HepG2 (cell line): ENCODE measurements around the gene TEDC2. TPM values are rescaled to one million over a fixed set of nuclear protein-coding genes. Genes with fewer than 3 reads are reported as not detected.

Experiments
- ATF7 ChIP-seq, 2 experiments: fragments of 450-650 bp in 1 of 2; sonication (generic) in 1 of 2; formaldehyde crosslinking in 1 of 2; IDR thresholded peaks; 2 replicates each; pipeline versions ENCODE4 v1.4.0 to v1.6.1; 2016 to 2020; ENCODE audit warnings: antibody characterized with exemption in 1 of 2, mild to moderate bottlenecking in 1 of 2, missing genetic modification reagents in 1 of 2
- MZF1 ChIP-seq: sonication (generic); formaldehyde crosslinking; IDR thresholded peaks from 2 replicates; pipeline ENCODE4 v1.8.1; 2023; ENCODE audit warnings: mild to moderate bottlenecking, missing genetic modification reagents, borderline replicate concordance
- NRL ChIP-seq: sonication (generic); formaldehyde crosslinking; IDR thresholded peaks from 2 replicates; pipeline ENCODE4 v1.5.0; 2020; ENCODE audit warnings: missing genetic modification reagents, mild to moderate bottlenecking, moderate library complexity, borderline replicate concordance
- REL ChIP-seq: sonication (generic); formaldehyde crosslinking; conservative IDR thresholded peaks from 2 replicates; pipeline ENCODE4 v1.8.0; 2022; ENCODE audit warnings: mild to moderate bottlenecking, missing genetic modification reagents, moderate library complexity
- SMAD1 ChIP-seq: sonication (generic); formaldehyde crosslinking; IDR thresholded peaks from 2 replicates; pipeline ENCODE4 v1.4.0; 2020; ENCODE audit warnings: missing genetic modification reagents, low read depth, mild to moderate bottlenecking, borderline replicate concordance
- ZNF34 ChIP-seq: sonication (generic); formaldehyde crosslinking; IDR thresholded peaks from 2 replicates; pipeline ENCODE4 v1.4.0; 2020; ENCODE audit warnings: mild to moderate bottlenecking, missing genetic modification reagents, borderline replicate concordance
- polyA plus RNA-seq, 8 experiments: library from polyadenylated mRNA; depleted of rRNA in 3 of 8; stranded (reverse) in 7 of 8; unstranded in 1 of 8; fragments of >200 nt; fragmentation: Illumina TruSeq in 4 of 8; extraction: Trizol in 4 of 8; gene quantifications; 2 replicates each; pipeline versions ENCODE4 v1.2.1 to v1.2.3, GENCODE V29; 2011 to 2016; ENCODE audit warnings: low read depth in 4 of 8, missing spikeins in 1 of 8, mixed read lengths in 1 of 8; ENCODE audit not compliant: insufficient read depth in 1 of 8
- total RNA-seq, 5 experiments: library from RNA; depleted of rRNA; stranded (reverse); fragments of >200 nt; fragmentation: Illumina TruSeq; extraction: Trizol; gene quantifications; 2 replicates each; pipeline ENCODE4 v1.2.3, GENCODE V29; 2016; ENCODE audit warnings: low read depth in 1 of 5
- TF ChIP-seq, protein P1 (sequence below): sonication (generic); formaldehyde crosslinking; IDR thresholded peaks from 2 replicates; pipeline ENCODE4 v1.9.0; 2021; ENCODE audit warnings: missing genetic modification reagents, mild to moderate bottlenecking, borderline replicate concordance
- TF ChIP-seq, protein P2 (sequence below): sonication (generic); formaldehyde crosslinking; IDR thresholded peaks from 2 replicates; pipeline ENCODE4 v1.5.0; 2020; ENCODE audit warnings: missing genetic modification reagents, mild to moderate bottlenecking, borderline replicate concordance
- TF ChIP-seq, protein P3 (sequence below): sonication (generic); formaldehyde crosslinking; IDR thresholded peaks from 2 replicates; pipeline ENCODE4 v1.5.1; 2020; ENCODE audit warnings: mild to moderate bottlenecking, missing genetic modification reagents, moderate library complexity
- TF ChIP-seq, protein P4 (sequence below): sonication (generic); formaldehyde crosslinking; IDR thresholded peaks from 2 replicates; pipeline ENCODE4 v1.5.0; 2020; ENCODE audit warnings: missing genetic modification reagents, mild to moderate bottlenecking, borderline replicate concordance
- TF ChIP-seq, protein P5 (sequence below): sonication (generic); formaldehyde crosslinking; IDR thresholded peaks from 2 replicates; pipeline ENCODE4; 2020; ENCODE audit warnings: missing genetic modification reagents, mild to moderate bottlenecking, borderline replicate concordance
- TF ChIP-seq, protein P6 (sequence below): sonication (generic); formaldehyde crosslinking; IDR thresholded peaks from 2 replicates; pipeline ENCODE4 v1.5.0; 2020; ENCODE audit warnings: mild to moderate bottlenecking, missing genetic modification reagents, borderline replicate concordance

Gene TEDC2
- total and polyA plus RNA-seq, 2 of the 13 experiments (the other 11 are each of a cell fraction or from before 2014, with no cell fraction given) = 6.2 to 24.4 TPM

DNA sequence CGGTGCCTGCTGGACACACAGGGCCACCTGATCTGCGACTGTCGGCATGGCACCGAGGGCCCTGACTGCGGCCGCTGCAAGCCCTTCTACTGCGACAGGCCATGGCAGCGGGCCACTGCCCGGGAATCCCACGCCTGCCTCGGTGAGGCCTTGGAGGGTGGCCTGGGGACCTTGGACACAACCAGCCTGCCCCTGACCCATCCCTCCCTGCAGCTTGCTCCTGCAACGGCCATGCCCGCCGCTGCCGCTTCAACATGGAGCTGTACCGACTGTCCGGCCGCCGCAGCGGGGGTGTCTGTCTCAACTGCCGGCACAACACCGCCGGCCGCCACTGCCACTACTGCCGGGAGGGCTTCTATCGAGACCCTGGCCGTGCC lies 12.6 kb downstream of the TEDC2 start (continued):
- TF ChIP-seq, protein P1, sequence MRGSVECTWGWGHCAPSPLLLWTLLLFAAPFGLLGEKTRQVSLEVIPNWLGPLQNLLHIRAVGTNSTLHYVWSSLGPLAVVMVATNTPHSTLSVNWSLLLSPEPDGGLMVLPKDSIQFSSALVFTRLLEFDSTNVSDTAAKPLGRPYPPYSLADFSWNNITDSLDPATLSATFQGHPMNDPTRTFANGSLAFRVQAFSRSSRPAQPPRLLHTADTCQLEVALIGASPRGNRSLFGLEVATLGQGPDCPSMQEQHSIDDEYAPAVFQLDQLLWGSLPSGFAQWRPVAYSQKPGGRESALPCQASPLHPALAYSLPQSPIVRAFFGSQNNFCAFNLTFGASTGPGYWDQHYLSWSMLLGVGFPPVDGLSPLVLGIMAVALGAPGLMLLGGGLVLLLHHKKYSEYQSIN (CRISPR knock-in tag) = no peak
- TF ChIP-seq, protein P2, sequence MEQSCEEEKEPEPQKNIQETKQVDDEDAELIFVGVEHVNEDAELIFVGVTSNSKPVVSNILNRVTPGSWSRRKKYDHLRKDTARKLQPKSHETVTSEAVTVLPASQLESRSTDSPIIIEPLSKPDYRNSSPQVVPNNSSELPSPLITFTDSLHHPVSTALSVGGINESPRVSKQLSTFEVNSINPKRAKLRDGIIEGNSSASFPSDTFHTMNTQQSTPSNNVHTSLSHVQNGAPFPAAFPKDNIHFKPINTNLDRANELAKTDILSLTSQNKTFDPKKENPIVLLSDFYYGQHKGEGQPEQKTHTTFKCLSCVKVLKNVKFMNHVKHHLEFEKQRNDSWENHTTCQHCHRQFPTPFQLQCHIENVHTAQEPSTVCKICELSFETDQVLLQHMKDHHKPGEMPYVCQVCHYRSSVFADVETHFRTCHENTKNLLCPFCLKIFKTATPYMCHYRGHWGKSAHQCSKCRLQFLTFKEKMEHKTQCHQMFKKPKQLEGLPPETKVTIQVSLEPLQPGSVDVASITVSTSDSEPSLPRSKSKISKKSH (CRISPR knock-in tag) = no peak
- 0 out of 2 replicates have a peak, but pooled peaks have one; percentile 52 for TF ChIP-seq SMAD1 (CRISPR knock-in tag)
- TF ChIP-seq ZNF34 (CRISPR knock-in tag) = no peak
- TF ChIP-seq, protein P3, sequence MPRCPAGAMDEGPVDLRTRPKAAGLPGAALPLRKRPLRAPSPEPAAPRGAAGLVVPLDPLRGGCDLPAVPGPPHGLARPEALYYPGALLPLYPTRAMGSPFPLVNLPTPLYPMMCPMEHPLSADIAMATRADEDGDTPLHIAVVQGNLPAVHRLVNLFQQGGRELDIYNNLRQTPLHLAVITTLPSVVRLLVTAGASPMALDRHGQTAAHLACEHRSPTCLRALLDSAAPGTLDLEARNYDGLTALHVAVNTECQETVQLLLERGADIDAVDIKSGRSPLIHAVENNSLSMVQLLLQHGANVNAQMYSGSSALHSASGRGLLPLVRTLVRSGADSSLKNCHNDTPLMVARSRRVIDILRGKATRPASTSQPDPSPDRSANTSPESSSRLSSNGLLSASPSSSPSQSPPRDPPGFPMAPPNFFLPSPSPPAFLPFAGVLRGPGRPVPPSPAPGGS (CRISPR knock-in tag) = no peak
- TF ChIP-seq REL = no peak
- TF ChIP-seq, protein P4, sequence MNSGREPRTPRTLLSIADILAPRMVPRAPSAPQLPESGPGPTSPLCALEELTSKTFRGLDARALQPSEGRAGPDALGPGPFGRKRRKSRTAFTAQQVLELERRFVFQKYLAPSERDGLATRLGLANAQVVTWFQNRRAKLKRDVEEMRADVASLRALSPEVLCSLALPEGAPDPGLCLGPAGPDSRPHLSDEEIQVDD (CRISPR knock-in tag) = no peak
- TF ChIP-seq MZF1 = no peak
- no peak for TF ChIP-seq ATF7 (IDR thresholded peaks at IDR 0.05)
- TF ChIP-seq ATF7 (CRISPR knock-in tag; IDR thresholded peaks at IDR 0.05) = no peak
- TF ChIP-seq, protein P5, sequence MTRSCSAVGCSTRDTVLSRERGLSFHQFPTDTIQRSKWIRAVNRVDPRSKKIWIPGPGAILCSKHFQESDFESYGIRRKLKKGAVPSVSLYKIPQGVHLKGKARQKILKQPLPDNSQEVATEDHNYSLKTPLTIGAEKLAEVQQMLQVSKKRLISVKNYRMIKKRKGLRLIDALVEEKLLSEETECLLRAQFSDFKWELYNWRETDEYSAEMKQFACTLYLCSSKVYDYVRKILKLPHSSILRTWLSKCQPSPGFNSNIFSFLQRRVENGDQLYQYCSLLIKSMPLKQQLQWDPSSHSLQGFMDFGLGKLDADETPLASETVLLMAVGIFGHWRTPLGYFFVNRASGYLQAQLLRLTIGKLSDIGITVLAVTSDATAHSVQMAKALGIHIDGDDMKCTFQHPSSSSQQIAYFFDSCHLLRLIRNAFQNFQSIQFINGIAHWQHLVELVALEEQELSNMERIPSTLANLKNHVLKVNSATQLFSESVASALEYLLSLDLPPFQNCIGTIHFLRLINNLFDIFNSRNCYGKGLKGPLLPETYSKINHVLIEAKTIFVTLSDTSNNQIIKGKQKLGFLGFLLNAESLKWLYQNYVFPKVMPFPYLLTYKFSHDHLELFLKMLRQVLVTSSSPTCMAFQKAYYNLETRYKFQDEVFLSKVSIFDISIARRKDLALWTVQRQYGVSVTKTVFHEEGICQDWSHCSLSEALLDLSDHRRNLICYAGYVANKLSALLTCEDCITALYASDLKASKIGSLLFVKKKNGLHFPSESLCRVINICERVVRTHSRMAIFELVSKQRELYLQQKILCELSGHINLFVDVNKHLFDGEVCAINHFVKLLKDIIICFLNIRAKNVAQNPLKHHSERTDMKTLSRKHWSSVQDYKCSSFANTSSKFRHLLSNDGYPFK (CRISPR knock-in tag) = peak; percentile 43; the same call in 1 of the 2 replicates
- TF ChIP-seq, protein P6, sequence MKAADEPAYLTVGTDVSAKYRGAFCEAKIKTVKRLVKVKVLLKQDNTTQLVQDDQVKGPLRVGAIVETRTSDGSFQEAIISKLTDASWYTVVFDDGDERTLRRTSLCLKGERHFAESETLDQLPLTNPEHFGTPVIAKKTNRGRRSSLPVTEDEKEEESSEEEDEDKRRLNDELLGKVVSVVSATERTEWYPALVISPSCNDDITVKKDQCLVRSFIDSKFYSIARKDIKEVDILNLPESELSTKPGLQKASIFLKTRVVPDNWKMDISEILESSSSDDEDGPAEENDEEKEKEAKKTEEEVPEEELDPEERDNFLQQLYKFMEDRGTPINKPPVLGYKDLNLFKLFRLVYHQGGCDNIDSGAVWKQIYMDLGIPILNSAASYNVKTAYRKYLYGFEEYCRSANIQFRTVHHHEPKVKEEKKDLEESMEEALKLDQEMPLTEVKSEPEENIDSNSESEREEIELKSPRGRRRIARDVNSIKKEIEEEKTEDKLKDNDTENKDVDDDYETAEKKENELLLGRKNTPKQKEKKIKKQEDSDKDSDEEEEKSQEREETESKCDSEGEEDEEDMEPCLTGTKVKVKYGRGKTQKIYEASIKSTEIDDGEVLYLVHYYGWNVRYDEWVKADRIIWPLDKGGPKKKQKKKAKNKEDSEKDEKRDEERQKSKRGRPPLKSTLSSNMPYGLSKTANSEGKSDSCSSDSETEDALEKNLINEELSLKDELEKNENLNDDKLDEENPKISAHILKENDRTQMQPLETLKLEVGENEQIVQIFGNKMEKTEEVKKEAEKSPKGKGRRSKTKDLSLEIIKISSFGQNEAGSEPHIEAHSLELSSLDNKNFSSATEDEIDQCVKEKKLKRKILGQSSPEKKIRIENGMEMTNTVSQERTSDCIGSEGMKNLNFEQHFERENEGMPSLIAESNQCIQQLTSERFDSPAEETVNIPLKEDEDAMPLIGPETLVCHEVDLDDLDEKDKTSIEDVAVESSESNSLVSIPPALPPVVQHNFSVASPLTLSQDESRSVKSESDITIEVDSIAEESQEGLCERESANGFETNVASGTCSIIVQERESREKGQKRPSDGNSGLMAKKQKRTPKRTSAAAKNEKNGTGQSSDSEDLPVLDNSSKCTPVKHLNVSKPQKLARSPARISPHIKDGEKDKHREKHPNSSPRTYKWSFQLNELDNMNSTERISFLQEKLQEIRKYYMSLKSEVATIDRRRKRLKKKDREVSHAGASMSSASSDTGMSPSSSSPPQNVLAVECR = no peak
- no peak for TF ChIP-seq NRL (CRISPR knock-in tag)
